ENCODE data around the gene MECP2.

DNA sequence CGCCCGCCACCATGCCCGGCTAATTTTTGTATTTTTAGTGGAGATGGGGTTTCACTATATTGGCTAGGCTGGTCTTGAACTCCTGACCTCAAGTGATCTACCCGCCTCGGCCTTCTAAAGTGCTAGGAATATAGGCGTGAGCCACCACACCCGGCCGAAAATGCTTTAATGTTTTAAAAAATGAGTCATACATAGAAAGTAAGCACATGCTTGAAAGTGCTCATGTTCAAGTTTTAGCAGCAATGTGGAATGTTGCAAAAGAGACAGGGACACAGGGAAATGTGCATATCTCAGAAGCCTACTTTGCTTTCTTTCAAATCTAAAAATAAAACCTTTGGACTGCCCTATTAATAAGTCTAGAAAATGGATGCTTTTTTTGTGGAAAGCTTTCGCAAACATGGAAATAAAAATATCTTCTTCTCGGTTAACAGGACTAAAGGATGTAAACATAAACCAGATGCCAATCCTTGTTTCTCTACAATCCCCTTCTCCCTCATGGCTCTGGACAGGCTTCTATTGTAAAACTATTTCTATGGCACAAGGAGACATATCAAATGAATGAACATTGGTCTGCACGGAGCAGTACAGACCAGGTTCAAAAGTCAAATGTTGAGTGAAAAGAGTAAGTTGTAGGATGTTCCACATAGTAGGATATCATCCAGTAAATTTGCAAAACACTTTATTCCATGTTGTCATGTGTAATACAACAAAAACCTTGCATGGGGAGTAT is 15.0 kb downstream of the MECP2 start:
- TF ChIP-seq, protein P1, sequence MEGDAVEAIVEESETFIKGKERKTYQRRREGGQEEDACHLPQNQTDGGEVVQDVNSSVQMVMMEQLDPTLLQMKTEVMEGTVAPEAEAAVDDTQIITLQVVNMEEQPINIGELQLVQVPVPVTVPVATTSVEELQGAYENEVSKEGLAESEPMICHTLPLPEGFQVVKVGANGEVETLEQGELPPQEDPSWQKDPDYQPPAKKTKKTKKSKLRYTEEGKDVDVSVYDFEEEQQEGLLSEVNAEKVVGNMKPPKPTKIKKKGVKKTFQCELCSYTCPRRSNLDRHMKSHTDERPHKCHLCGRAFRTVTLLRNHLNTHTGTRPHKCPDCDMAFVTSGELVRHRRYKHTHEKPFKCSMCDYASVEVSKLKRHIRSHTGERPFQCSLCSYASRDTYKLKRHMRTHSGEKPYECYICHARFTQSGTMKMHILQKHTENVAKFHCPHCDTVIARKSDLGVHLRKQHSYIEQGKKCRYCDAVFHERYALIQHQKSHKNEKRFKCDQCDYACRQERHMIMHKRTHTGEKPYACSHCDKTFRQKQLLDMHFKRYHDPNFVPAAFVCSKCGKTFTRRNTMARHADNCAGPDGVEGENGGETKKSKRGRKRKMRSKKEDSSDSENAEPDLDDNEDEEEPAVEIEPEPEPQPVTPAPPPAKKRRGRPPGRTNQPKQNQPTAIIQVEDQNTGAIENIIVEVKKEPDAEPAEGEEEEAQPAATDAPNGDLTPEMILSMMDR (IDR thresholded peaks at IDR 0.05), result no peak
- TF ChIP-seq ZFX (IDR thresholded peaks at IDR 0.05; ENCODE audit: borderline replicate concordance), result no peak

Measured in 22Rv1 (cell line).